Bone marrow (tissue), 2 donors: ENCODE results near the gene CCDC122.
"Not testable (repeated sequence)": the region's sequence is repeated elsewhere in the genome, so short reads cannot be mapped to it uniquely, and the experiment has no call there.

ENCODE experiments used
- DNase-seq, 2 donors: peaks; one replicate each; lab custom pipeline; 2025; lab: John Stamatoyannopoulos, UW

Gene CCDC122

DNA sequence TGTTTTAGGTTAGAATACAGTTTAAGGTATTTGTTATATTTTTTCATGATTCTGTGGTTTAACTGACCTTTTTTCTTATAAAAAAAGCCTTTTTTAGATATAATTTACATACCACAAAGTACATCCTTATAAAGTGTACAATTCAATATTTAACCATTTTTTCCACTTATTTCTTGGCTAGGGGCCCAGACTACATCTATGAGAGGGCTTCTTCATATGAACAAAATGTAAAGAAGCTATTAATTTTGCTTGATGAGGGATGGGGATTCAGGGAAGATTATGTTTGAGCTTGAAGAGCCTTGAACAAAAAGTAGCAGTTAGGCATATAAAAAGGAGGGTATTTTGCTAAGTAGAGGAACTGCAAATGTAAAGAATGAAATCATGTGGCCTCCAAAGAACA is 2.2 kb downstream of the CCDC122 start:
- no peak for DNase-seq

DNA sequence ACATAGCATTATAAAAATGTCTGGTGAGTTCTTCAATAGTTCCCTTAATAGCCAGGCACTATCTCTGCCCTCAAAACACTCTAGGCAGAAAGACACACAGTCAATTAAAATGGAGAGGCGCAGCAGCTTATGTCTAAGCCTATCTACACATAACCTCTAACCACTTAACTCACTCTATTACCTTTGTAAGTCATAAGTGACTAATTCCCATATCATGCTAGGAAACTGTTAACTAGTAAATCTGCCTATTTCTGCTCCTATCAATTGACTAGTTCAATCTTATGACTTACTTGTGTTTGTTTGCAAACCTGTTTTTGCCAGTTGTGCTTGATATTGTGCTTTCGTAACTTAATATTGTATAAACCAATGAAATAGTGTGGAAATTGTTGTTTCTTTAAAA is 3.2 kb downstream of the CCDC122 start:
- no peak for DNase-seq

DNA sequence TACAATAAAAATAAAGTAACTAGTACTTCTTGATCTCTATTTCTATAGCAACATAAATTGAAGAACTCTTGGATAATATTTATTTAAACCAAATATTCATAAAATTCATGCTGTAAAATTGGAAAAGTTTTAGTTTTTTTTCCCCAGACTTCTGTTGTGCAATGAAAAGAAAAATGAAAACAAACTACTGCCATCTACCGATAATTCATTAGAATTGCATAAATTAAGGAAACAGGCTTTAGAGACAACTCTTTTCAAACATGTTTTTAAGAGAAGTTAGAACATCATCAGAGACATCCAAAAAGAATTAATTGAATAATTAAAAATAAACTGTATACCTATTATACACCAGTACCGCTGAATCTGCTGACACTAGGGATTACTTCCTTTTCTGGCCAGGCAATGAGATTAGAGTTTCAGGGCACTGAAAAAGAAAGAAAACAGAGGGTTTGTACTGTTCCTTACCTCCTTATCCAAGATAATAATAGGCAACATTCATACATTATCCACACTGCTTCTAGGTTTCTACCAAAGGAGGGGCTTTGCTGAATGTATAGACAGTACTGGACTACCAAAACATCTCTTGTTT is 4.9 kb downstream of the CCDC122 start:
- peak in 1 of 2 donors; percentile 13 for DNase-seq

DNA sequence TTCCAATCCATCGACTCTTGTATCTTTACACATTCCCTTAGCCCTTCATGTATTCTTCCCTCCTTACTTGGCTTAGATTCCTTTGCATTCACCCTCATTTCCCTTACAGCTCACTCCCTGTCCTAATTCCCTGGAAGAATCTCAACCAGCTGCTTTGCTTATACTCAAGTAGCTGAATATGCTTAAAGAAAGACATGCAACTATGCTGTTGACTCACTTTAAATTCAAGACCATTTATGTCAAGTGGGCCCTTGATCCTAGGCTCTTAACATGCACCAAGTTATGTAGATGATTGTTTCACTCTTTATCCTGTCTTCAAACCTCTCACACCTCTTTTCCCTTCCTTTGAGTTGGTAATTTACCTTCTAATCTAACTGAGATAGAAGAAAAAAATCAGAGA is 7.4 kb downstream of the CCDC122 start:
- DNase-seq = no peak

DNA sequence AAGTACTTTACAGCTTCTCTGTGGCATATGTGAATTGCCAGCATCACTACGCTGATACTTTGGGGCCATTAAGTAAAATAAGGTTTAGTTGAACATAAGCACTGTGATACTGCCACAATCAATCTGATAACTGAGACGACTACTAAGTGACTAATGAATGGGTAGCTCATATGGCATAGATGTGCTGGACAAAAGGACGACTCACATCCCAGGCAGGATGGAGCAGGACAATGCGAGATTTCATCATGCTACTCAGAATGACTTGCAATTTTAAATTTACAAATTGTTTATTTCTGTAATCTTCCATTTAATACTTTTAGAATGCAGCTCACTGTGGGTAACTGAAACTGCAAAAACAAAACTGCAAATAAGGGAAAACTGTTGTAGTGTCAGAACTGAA is 13.6 kb downstream of the CCDC122 start:
- DNase-seq = no peak

DNA sequence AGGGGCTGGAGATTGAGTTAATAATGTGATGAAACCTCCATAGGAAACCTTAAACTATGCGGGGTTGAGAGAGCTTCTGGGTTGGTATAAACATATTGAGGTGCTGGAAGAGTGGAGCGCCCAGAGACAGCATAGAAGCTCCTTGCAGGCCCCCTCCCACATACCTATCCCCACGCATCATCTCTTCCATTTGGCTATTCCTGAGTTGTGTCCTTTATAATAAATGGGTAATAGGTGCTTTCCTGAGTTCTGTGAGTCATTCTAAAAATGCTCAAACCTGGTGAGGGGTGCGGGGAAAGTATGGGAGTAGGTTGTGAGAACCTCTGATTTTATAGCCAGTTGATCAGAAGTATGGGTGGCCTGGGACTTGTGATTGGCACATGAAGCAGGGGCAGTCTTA is 14.6 kb downstream of the CCDC122 start:
- no peak for DNase-seq

DNA sequence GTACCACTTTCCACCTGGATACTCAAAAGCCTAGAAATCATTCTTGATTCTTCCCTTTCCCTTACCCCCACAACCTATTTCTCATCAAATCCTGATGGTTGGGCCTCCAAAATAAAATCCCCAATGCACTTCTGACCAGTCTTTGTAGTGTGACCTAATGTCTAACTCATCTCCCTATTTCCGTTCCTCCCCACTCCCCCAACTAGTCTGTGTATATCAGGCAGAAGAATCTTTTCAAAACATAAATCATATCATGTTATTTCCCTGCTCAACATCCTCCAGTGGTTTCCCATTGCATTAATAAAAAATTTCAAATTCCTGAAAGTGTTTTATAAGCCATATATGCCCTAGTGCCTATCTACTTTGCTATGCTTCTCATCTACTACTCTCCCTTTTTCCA is 17.7 kb downstream of the CCDC122 start:
- no peak for DNase-seq

DNA sequence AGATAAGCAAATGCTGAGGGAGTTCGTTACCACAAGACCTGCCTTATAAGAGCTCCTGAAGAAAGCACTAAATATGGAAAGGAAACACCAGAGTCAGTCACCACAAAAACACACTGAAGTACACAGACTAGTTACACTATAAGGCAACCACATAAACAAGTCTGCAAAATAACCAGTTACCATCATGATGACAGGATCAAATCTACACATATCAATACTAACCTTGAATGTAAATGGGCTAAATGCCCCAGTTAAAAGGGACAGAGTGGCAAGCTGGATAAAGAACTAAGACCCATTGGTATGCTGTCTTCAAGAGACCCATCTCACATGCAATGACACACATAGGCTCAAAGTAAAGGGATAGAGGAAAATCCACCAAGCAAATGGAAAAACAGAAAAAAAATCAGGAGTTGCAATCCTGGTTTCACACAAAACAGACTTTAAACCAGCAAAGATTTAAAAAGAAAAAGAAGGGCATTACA is 26.6 kb downstream of the CCDC122 start:
- DNase-seq = no peak

DNA sequence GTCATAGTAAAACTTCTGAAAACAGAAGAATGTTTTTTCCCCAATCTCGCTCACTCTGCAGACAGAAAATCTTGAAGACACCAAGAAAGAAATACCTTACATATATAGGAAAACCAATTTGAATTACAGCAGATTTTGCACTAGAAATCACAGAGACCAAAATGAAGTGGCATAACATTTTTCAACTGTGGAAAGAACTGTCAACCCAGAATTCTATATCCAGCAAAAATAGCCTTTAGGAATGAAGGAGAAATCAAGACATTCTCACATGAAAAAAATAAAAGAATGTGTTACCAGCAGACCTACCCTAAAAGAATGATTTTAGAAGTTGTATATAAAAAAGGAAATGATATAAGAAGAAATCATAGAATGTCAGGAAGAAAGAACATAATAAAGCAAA is 28.7 kb downstream of the CCDC122 start:
- DNase-seq = no peak

DNA sequence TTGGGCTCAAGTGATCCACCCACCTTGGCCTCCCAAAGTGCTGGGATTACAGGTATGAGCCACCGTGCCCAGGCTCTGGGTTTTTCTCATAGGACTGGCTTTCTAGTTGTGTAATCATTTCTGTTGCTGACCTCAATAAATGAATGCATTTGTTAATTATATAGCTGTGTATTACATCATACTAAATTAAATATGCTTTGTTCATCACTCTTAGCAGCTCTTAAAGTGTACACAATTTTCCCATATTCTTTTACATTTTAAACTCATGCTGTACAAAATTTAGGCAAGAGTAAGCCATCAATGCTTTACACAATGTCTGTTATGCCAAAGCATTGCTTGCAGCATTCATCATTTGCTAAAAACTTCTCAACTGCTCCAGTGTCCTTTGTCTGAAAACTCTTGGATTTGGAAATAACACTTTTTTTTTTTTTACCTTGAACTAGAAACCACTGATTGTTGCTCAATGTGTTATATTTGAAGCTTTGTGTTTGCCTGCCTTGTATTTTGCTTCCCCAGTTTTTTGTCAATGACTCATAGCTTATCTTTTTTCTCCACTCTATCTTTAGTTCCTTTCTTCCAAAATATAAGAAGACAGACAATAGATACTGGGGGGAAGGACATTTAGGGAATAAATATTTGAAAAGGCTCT is 31.4 kb downstream of the CCDC122 start:
- peak in 1 of 2 donors; percentile 47 for DNase-seq

DNA sequence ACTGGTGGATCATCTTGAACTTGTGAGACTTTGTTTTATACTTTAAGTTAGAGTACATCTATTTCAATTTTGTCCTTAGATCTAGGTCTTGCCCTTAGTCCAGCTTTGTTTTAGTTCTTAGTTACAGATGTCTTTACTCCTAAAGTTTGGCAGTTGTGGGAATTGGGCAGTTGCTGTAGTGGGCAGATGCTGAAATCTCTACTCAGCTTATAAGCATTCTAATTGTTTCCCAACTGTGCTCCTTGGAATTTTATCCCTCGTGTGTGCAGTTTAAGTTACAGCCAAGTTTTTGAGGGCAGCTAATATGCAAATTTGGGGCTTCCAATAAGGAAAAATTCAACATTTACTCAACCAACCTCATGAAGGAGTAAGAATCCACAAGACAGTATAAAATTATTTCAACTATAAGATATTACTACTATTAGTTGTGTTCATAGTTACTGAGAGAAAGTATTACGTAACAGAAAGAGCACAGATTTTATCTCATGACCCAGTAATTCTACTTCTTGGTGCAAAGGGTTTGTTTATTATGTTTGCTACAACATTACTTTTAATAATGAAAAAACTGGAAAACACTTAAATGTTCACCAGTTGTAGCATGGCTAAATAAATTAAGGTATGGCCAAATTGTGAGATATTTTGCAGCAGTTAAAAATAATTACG is 32.9 kb downstream of the CCDC122 start:
- no peak for DNase-seq

DNA sequence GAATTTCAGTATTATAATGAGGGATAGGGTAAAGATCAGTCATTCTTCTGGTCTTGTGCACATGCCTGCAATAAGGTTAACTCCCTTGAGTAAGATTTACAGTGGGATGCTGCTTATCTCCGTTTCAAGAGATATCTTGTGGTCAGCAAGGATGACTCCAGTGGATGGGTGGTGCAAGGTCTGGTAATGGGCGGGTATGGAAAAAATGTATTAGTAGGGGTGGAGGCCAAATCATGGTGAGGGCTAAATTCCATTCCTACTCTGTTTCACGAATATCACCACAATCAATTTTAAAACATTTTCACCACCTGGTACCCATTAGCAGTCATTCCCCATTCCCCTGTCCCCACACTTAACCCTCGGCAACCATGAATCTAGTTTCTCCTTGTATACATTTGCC is 40.6 kb downstream of the CCDC122 start:
- DNase-seq = no peak

DNA sequence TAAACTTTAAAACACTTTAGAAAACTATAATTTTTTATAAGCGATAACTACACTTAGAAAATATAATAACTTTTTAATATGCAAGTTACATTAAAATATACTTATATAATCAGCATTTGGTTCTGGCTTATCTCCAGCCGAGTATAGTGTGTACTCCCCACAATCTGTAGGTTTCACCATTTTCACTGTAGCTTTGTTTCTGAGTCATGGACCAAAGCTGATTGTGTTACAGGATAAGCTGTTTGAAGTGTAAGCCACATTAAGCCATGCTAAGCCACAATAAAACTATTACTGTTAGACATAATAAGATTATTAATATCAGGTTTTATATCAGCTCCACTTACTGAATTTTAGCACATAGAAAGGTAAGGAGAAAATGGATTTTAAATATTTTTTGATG is 43.8 kb downstream of the CCDC122 start:
- no peak for DNase-seq

DNA sequence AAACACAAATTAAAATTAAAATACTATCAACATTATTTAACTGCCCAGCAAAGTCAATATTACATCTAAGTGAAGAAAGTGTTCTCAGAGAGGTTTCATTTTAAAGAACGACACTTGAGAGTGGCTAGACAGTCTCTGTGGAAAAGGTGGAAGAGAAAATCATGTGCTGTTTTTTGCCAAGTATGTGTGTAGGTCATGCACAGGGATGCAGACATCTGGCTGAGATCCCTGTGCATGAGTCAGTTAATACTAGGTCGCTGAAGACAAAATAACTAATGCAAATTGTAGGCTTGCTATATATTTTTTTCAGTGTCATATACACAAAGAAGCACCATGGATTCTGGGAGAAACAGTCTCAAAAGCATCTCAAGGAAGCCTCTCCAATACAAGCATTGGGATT is 48.5 kb downstream of the CCDC122 start:
- DNase-seq = no peak

DNA sequence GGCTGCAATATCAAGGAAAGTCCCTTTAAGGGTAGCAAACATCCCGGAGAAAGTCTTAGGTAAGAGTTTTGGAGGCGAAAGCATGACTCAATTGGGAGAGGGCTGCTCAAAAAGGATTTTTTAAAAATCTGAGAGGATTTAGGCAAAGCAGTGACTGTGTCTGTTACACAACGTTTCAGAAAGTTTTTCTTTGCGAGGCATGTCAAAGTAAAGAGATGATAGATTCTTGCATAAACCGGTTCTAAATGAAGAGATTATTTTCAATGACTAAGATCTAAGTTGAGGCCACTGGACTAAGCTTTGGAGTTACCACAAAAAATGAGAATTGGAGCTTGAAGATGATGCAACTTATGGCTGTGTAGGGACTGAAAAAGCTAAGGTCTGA is 49.1 kb downstream of the CCDC122 start:
- no peak for DNase-seq

DNA sequence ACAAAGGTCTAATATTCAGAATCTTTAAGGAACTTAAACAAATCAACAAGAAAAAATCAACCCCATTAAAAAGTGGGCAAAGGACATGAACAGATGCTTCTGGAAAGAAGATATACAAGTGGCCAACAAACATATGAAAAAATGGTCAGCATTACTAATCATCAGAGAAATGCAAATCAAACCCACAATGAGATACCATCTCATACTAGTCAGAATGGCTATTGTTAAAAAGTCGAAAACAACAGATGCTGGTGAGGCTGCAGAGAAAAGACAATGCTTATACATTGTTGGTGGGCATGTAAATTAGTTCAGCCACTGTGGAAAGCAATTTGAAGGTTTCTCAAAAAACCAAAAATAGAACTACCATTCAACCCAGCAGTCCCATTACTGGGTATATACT is 54.9 kb downstream of the CCDC122 start:
- DNase-seq = not testable (repeated sequence)

DNA sequence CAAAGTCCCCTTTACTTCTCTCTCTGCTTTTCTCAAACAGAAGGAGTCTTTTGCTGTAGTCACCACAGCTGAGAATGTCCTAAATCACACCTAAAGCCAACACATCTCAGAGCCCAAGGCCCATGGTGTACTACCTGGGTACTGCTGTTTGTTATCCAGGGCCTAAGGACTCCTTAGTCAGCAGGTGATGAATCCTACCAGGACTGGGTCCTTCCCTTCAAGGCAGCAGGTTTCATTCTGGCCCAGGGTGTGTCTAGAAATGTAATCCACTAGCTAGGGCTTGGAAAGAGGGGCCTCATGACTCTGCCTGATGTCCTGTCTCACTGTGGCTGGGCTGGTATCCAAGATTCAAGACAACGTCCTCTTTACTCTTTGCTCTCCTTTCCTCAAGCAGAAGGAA is 56.6 kb downstream of the CCDC122 start:
- DNase-seq = no peak

DNA sequence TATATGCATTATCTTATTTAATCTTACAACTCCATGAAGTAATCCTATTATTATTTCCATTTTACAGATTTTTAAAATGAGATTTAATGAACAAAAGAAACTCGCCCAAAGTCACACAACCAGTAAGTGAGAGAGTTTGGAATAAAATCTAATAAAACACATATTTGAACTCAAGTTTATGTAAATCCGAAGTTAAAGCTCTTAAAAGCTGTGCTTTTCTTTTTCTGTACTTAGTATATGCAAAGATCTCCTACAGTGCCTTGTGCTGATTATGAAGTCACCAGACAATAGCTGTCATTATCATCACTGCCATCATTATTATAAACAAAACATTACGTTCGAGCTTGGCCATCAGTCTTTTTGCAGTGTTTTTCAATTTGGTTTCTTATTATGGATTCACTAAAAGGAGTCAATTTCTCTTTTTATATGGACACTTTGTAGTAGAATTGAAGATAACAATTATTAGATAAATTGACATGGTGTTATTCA is 63.1 kb downstream of the CCDC122 start:
- no peak for DNase-seq

DNA sequence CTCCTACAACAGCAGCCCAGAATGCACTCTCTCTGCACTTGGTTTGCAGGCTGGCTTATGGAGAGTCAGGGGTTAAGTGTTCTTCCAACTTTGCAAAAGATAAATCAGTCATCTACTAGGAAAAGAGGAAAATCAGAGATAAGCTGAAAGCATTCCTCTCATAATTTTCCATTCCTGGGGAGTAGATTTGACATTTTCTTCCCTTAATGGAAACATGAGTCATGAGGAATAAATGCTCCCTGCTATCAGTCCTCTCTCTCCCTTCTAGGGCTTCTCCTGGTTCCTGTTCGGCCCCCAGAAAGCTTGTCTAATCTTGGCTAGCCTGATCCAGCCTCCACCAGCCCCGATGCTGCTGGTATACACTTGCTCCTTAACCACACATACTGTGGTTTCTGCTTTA is 64.3 kb downstream of the CCDC122 start:
- no peak for DNase-seq

DNA sequence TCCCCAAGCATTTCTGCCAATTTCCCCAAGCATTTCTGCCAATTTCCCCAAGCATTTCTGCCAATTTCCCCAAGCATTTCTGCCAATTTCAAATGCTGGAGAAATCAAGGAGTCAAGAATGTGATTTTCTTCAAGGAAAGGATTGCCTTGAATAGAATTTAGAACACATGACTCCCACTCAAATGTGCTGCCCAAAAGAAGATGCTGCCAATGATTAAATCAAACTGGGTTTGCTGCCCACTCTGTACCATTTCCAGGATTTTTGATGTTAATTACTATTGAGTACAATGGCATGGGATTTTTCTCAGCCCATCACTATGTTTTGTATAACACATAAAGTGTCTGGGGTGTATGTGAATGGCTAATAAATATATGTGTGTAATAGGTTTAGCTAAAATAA is 70.9 kb downstream of the CCDC122 start:
- DNase-seq = no peak

DNA sequence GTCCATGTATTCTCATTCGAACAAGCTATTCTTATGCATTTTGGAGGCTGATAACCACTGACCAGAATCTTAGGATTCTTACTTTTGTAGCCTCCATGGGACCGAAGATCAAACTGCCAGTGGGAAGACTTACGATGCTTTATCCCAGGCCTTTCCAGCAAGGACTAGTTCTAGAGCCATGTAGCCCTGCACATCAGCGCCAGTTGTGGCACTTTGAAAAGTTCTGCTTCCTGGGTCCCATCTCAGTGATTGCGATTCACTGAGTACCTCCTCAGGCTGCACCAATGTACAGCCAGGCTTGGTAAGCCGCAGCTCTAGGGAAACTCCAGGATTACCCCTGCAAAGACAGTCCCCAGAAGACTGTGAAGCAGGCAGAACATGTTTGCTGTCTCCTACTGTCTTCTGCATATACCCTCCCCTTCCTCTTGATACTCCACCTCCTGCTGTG is 73.8 kb downstream of the CCDC122 start:
- DNase-seq = no peak

DNA sequence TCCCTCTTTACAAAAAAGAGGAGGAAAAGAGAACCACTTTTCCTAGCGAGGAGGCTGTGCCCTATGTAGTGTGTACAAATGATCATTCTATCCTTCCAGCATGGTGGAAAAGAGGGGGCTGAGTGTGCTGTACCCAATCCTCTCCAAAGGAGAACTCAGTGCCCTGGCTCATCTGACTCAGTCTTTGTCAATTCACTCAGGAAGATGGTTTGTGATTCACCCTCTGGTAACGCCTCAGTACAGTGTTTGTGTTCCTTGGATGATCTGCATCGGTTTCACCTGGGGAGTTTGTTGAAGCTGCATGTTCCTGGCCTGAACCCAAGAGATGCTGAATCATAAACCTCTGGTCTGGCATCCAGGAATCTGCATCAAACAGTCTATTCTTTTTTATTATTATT is 74.5 kb downstream of the CCDC122 start:
- DNase-seq = no peak

DNA sequence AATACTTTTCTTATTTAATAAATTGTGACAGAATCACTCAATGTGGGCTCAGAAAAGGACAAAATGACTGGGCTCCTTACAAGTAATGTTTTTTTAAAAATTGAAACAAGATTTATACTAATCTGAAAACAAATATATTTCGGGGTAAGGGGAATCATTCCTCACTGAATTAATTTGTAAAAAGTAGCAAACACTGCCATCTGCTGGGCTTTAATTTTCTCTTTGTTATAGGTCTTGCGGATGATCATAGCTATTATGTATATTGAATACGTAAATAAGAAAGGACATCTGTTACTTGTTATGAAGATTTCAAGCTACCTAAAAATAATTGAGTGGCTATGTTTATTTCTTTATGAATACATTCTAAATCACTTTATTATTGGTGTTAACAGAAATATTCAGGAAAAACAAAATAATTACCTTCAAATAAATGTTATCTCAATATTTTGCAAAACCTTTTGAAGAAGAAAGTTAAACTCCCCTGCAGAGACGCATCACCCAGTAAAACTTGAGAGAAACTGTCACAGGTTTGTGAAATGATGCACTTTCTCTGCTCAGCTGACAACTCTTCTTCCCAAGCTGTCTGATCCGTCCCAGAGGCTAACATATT is 75.0 kb downstream of the CCDC122 start:
- DNase-seq = peak in 1 of 2 donors; percentile 24
